Neural crest cell (in vitro differentiated cells): Measurements from ENCODE around the gene SEC22C. TPM values are rescaled to one million over a fixed set of nuclear protein-coding genes. Genes with fewer than 3 reads are reported as not detected.

Experiments
- DNase-seq: peaks from one replicate; pipeline ENCODE4 v3.0.0; 2021; ENCODE audit warnings: low read depth, mixed read lengths, low spot score
- H3K27ac Mint-ChIP-seq: one replicate; pipeline ENCODE4 v1.8.0; 2021; ENCODE audit warnings: mild to moderate bottlenecking, mixed read lengths; ENCODE audit not compliant: unreplicated experiment
- H3K27me3 Mint-ChIP-seq: 2 replicates; pipeline ENCODE4 v1.8.0; 2021; ENCODE audit warnings: low read depth, mild to moderate bottlenecking, mixed read lengths
- H3K36me3 Mint-ChIP-seq: 2 replicates; pipeline ENCODE4 v1.8.0; 2021; ENCODE audit warnings: low read depth, mild to moderate bottlenecking, mixed read lengths
- H3K4me1 Mint-ChIP-seq: 2 replicates; pipeline ENCODE4 v1.8.0; 2021; ENCODE audit warnings: mixed read lengths
- H3K4me3 Mint-ChIP-seq: one replicate; pipeline ENCODE4 v1.8.0; 2021; ENCODE audit warnings: mild to moderate bottlenecking, mixed read lengths
- H3K9me3 Mint-ChIP-seq: 2 replicates; pipeline ENCODE4 v1.8.0; 2021; ENCODE audit warnings: mixed read lengths
- CTCF ChIP-seq: fragments of 200-600 bp; sonication (generic); conservative IDR thresholded peaks from 2 replicates; pipeline ENCODE4 v1.5.0; 2021; ENCODE audit warnings: antibody characterized with exemption, mild to moderate bottlenecking
- total RNA-seq: library from RNA; stranded (reverse); gene quantifications from 2 replicates; pipeline ENCODE4 v1.2.1, GENCODE V29; 2021

Gene SEC22C
- total RNA-seq, 1 donor from 2014 or later, result 47.8 TPM

- DNase-seq, result no peak
- Mint-ChIP-seq H3K4me1 (no peaks in the 10 kb centered on the region), H3K27ac (no peak overlapping the region), H3K4me3 (no peak overlapping the region), H3K36me3 (no peaks in the 10 kb centered on the region), H3K9me3 (no peaks in the 10 kb centered on the region), H3K27me3 (peaks cover 3% of the 10 kb centered on the region)
- no peak for TF ChIP-seq CTCF
Measured at GRCh38 chr3:42515391-42515916, 66.3 kb downstream of the SEC22C start.

GRCh38 chr3:42514876-42515275 lies 66.9 kb downstream of the SEC22C start:
- no peak for TF ChIP-seq CTCF
- no peaks in the 10 kb centered on the region for H3K4me1 Mint-ChIP-seq
- peaks cover 6% of the 10 kb centered on the region for H3K27me3 Mint-ChIP-seq
- no peak overlapping the region for H3K4me3 Mint-ChIP-seq
- DNase-seq, result no peak
- H3K9me3 Mint-ChIP-seq, result no peaks in the 10 kb centered on the region
- no peaks in the 10 kb centered on the region for H3K36me3 Mint-ChIP-seq
- no peak overlapping the region for H3K27ac Mint-ChIP-seq

DNA sequence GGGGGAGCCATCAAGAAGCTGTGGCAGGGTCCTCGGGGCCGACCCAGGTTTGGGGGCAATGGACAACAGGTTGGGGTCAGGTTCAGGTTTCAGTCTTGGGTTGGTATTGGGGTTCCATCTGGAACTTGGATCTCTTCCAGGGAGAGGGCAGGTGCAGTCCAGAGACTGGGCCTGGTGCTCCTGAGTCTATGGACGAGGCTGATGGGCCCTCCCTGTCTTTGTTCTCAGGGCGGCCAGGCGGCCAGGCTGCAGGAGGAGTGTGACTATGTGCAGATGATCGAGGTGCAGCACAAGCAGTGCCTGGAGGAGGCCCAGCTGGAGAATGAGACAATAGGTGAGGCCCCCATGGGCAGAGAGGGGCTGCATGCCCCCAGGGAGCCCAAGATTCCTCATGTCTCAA lies 68.2 kb downstream of the SEC22C start:
- Mint-ChIP-seq H3K4me1 (no peaks in the 10 kb centered on the region), H3K27ac (no peak overlapping the region), H3K9me3 (no peaks in the 10 kb centered on the region), H3K4me3 (no peak overlapping the region), H3K27me3 (peaks cover 20% of the 10 kb centered on the region), H3K36me3 (no peaks in the 10 kb centered on the region)
- DNase-seq, result no peak
- no peak for TF ChIP-seq CTCF

DNA sequence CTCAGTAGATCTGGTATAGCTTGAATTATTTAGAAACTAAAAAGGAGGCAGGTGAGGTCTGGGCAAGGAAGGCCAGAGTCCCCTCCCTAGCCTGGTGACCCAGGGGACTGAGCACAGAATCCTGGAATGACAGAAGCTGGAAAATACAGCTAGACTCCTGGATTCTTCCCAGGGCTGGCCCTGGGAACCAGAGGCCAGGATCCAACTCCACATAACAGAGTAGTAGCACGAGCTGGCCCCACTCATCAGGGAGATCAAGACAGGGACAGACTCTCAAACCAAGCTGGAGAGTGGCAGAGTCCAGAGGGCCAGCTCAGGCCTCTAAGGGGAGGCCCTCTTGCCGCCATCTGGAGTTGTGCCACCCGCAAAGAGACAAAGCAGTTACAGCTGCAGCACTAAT lies 68.6 kb downstream of the SEC22C start:
- no peak overlapping the region for H3K4me3 Mint-ChIP-seq

GRCh38 chr3:42511736-42512135 lies 70.0 kb downstream of the SEC22C start:
- no peaks in the 10 kb centered on the region for H3K9me3 Mint-ChIP-seq
- TF ChIP-seq CTCF, result no peak
- no peak overlapping the region for H3K4me3 Mint-ChIP-seq
- no peak for DNase-seq
- no peaks in the 10 kb centered on the region for H3K4me1 Mint-ChIP-seq
- H3K27me3 Mint-ChIP-seq, result peaks cover 35% of the 10 kb centered on the region
- H3K27ac Mint-ChIP-seq, result no peak overlapping the region
- no peaks in the 10 kb centered on the region for H3K36me3 Mint-ChIP-seq

More for the DNA sequence above, 68.6 kb downstream of the SEC22C start:
- peaks cover 21% of the 10 kb centered on the region for H3K27me3 Mint-ChIP-seq
- no peaks in the 10 kb centered on the region for H3K4me1 Mint-ChIP-seq
- H3K9me3 Mint-ChIP-seq, result no peaks in the 10 kb centered on the region
- no peak overlapping the region for H3K27ac Mint-ChIP-seq
- TF ChIP-seq CTCF, result no peak
- no peak for DNase-seq
- no peaks in the 10 kb centered on the region for H3K36me3 Mint-ChIP-seq
